Smooth muscle cell of the brain vasculature (primary cell): ENCODE measurements around the gene TAF1A.
"Not testable (repeated sequence)": the region's sequence is repeated elsewhere in the genome, so short reads cannot be mapped to it uniquely, and the experiment has no call there.

Experiments used
- DNase-seq: peaks from one replicate; pipeline ENCODE4 v3.0.0-alpha.2; 2012; ENCODE audit warnings: low read depth, low spot score

TAF1A gene

DNA sequence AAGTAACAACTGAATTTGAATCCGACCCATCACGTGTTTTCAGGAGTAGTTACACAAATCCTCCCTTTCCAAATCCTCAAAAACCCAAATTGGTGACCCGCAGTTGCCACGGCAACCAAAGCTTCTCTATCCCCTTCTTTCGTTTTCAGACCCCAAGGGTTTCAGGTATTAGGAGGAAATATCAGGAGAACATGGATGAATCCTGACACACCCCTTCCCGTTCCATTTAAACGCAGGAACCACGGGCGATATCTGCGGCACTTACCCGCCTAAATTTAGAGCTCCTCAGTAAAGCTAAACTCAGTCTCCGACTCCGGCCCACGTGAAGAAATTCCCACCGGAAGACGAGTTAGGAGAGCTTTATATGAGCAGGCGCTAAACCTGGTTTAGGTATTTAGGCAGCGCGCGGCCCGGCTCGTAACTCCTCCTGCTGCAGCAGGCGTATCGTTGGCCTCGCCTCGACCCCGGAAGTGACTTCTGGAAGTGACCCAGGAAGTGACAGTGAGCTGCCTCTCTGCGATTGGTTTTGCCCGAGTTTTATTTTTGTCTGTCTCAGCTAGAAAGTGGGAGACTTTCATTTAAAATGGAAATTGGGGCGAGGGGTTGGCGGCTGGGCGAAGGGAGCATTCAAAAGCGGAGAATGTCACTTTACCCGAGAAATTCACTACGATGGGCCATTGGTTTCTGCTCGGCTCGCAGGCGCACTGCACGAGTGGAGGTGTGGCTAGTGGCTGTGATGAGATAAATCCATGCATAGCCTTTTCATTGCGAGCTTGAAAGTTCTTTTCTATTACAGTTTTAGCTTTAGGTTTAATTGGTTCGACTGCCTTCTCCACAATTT is at the start of gene TAF1A:
TSS of gene TAF1A (minus strand) at position 472 of the 841 bp plus-strand sequence.
- peak; percentile 37 for DNase-seq

DNA sequence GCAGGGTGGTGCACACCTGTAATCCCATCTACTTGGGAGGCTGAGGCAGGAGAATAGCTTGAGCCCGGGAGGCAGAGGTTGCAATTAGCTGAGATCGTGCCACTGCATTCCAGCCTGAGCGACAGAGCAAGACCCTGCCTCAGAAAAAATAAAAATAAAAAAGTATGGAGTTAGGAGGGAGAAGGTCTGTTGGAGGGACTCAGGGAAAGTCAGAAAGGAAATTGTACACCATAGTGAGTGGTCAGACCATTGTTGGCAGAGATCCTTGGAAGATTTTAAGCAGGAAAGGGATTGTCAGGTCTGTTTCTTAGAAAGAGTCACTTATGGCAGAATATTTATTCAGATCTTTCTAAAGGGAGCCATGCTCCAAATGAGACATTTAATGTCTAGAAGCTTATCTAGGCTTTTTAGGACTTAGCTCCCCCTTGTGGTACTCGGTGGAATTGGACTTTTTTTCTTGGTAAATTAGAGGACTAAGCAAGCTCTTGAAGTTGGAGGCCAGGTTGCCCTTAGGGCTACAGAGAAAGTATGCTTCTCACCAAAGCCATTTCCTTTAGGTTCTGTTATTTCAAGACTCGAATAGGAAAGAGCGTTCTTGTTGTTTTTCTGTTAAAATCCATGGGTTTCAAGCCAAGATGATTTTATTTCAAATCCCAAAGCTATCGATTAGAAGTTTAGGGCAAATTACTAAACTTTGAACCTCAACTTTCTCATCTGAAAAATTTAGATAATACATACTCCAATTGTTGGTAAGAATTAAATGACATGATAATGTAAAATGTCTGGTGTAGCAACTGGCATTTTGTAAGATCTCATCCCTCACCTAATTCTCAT is 44.7 kb upstream of the TAF1A start:
- DNase-seq = peak; percentile 89

DNA sequence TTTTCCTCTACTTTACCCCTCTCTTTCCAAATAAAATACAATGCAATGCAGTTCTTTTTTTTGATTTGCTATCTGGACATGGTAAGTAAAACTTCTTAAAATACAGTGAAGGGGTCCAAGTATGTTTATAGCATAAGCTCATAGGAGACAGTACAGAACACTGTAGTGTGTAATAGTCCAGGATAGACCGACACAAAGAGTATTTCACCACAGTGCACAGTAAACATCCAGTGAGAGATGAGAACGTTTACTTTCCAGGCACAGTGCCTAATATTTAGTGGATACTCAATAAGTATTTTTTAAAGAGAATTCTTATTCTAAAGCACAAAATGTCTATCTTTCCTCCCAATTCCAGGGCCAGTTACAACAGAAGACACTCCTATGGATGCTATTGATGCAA is 43.0 kb upstream of the TAF1A start:
- DNase-seq = no peak

DNA sequence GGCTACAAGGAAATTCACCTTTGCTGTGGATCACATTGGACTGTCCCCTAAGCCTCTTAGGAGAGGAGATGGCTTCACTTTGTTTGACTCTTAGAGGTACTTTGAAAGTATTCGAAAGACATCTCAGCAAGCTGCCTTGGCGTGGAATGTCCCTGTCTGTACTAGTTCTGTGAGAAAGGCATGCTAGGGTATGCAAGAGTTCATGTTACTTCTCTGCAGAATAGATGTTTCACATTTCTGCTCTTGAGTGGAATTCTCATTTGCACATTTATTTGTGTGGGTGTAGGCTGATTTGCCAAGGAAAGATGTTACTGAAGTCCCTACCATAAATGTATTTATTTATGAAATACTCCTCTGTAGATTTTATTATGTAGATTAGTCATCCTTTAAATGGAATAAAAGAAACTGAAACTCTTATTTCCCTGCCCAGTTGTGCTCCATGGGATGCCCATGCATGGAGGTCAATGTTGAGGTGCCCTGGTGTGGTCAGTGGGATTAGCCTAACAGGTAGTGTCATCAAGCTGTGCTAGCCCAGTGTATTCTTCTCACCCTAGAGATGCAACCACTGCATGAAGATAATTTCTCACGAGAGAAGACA is 42.0 kb upstream of the TAF1A start:
- DNase-seq = no peak

DNA sequence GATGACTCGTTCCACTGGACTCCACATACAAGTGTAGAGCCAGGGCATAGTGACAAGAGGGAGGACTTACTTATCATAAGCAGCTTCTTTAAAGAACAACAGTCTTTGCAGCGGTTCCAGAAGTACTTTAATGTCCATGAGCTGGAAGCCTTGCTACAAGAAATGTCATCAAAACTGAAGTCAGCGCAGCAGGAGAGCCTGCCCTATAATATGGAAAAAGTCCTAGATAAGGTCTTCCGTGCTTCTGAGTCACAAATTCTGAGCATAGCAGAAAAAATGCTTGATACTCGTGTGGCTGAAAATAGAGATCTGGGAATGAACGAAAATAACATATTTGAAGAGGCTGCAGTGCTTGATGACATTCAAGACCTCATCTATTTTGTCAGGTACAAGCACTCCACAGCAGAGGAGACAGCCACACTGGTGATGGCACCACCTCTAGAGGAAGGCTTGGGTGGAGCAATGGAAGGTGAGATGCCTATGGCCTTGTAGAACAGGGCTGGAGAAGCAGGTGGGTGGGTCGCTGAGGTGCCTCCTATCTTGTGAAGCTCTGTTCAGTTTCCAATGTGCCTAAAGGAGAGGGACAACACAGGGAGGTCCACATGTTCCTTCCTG is 40.3 kb upstream of the TAF1A start:
- DNase-seq = no peak

DNA sequence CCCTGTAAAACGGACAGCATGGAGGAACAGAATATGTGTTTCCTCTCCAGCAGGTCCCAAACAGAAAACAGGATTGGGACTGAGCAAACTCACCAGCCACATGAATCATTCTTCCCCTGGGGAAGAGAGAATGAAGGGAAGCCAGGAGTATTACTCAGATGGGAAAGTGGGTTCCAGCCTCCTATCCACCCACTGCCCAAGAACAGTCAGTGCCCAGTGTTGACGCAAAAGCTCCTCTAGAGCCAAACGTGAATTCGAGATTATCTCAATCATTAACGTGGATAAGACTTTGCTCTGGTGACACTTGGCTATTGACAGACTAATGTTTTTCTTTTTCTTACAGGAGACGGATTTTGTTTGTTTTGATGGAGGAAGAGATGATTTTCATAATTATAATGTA is 37.5 kb upstream of the TAF1A start:
- DNase-seq = no peak

DNA sequence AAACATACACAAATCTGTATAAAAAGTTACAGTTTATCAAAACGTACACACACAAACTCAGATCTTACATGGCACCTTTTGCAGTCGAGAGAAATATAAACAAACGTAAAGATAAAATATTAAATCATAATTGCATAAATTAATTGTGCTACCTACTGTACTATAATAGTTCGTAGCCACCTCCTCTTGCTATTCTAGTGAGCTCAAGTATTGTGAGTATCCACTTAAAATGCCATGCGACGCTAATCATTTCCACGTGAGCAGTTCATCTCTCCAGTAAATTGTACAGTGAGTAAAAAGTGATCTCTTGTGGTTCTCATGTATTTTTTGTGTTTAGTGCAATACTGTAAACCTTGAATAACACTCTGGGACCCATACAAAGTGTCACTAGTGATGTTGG is 34.5 kb upstream of the TAF1A start:
- DNase-seq = no peak

DNA sequence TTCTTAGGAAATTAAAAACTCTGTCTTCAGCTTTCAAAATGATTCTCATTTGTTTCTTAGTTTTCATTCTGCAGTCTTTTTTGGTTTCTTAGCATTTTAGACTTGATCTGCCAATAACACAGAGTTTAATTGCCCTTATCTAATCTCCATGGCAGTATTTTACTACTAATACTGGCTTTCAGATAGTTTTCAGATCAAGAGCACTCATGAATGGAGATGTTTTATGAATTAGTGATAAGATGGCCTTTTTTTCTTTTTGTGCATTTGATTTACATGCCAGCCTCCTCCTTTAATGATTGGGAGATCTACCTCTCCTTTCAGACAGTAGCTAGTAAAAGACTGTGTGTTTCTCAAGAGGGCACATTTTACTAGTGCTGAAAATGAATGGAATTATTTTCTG is 33.7 kb upstream of the TAF1A start:
- DNase-seq = no peak

DNA sequence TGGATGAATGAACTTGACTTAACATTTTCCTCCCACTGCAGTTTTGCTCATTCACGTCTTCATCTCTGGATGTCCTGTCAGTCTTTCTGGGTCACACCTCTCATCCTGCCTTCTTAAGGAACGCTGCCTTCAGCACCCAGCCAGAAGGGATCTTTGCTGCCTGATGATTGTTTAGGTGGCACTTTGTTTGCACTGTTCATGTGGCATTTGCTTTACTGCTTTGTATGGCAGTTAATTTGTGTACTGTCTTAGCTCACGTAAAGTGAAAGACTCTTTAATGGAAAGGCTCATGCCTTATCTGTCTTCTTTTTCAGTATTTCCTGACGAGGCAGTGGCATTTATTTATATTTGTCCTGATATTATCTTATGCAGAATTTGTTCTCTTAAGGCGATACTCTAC is 33.0 kb upstream of the TAF1A start:
- DNase-seq = no peak

DNA sequence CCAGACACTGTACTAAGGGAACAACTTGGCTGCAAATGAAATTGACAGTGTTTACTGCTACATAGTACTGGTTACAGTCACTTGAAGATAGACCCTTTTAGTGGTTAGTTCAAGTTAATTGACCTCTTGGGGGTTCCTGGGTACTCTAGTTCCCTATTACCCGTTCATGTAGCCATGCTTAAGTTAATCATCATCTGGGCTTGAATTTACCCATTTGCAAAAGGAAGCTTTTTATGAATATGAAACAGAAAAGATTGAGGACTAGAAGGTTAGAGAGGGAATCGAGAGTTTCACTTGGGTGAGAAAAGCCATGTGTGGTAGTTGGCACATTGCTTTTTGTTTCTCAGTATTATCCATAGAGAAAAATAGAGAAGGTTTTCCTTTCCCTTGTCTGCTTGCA is 30.8 kb upstream of the TAF1A start:
- DNase-seq = no peak

DNA sequence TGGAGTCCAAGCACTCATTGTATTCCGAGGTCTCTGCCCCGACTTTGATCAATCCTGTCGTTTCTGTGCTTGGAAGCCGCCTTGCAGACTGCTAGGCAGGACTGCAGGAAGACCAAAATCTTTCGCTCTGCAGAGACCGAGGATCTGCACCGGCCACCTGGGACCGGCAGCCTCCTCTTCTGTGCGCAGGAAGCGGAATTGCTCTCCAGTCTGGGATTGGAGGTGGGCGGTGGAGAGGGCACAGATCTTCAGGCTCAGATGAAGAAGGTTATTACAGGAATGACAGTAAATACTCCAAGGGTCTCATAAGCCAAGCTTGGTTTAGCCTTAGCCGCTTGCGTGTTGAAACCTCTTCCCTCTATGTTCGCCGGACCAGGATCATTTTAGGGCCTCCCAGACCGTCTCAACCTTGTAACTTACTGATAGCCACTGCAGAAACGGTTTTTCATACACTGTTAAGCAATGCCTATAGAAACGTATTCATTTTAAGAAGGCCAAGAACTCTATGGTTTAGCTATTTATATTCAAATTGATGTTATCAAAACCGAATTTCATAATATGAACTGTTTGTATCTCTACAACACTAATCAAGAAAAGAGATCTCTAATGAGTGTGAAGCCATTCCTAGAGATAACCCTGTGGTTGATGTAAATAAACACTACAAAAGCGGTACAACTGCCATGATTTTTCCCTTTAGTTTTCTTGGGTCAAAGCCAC is 29.3 kb upstream of the TAF1A start:
- DNase-seq = no peak

DNA sequence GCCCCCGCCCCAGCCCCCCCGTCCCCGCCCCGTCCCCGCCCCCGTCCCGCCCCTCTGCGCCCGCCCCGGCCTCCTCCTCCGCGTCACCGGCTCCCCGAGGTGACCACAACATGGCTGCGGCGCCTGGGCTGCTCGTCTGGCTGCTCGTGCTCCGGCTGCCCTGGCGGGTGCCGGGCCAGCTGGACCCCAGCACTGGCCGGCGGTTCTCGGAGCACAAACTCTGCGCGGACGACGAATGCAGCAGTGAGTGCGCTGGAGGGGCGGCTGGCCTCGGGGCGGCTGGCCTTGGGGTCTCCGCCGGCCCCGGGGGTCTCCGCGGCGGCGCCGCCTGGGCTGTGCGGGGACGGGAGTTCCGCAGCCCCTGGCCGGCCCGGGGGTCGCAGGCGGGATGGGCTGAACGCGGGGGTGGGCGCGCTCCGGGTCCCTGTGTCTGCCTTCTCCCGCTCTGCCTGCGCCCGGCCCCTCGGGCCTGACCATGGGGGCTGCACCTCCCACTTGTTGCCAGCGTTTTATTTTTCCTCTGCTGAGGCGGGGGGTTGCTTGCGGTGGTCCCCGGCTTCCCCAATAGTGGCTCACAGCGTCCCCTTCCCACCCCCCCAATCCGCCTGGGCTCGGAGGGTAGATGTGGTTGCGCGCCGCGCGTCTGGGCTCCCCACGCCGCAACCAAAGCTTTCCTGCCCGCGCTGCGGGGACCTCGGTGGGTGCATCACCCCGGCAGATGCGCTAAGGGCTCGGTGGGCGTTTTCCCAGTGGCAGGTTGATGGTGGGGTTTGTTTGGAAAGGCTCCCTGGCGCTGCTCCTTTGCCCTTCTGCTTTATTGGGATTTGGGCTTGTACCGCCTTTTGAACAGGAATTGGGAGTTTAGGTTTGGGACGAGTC is 28.5 kb upstream of the TAF1A start, which contains the start of gene MIA3:
TSS of gene MIA3 (plus strand) at position 97 of the 879 bp plus-strand sequence. CDS start at position 111, 14 bp downstream.
- DNase-seq = no peak

DNA sequence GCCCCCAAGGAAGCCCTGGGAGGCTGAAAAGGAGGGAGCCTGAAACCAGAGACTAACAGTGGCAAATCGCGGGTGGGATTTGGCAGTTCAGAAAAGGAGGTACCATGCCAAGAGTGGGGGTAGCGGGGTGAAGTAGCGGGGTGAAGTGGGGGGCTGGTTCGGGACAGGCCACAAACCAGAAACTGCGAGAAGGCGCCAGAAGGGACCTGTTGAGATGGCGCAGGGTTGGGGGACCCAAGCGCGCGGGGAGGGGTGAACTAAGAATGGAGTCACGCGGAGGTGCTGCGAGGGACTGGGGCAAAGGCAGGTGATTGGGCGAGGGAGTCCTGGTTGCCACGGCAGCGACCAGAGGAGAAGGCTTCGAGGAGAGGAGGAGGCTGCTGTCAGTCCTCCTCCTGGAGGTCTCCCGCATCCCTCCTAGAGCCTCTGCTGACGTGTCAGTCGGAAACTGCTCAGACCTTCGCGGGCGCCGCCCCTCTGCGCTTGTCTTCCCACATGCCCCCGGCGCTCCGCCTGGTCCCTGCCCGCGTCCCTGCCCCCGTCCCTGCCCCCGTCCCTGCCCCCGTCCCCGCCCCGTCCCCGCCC is 27.7 kb upstream of the TAF1A start:
- peak; percentile 87 for DNase-seq

DNA sequence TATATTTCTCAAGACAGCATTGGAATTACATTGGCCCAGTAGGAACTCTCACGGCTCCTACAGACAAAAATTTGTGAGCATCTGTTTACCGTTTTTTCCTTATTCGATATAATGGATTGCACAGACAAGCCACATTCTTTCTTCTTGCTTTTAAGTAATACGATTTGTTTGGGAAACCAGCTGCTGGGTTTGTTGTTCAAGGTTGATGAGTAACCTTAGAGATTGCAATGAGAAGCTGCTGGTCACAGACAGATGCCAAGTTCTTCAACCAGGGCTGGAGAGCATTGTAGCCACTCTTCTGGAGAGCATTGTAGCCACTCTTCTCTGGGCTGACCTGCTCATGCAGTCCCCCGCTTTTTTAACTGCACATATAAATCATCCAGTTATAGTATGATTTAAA is 26.8 kb upstream of the TAF1A start:
- DNase-seq = no peak

DNA sequence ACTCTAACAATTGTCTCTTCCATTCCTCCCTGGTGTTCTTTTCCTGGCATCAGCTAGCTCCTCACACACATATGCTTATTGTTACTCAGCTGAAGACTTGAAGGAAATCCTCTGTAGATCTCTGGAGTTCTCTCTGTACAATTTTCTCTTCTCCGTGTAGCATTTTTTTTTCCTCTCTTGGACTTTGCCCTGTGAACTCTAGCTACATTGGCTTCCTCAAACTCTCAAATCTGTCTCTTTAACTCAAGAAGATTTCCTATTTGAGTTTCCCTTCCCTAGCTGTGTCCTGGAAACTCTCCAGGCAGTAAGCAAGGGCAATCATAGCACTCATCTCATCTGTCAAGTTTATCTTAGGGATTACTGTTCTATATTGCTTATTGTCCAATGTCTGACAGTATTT is 23.9 kb upstream of the TAF1A start:
- no peak for DNase-seq

DNA sequence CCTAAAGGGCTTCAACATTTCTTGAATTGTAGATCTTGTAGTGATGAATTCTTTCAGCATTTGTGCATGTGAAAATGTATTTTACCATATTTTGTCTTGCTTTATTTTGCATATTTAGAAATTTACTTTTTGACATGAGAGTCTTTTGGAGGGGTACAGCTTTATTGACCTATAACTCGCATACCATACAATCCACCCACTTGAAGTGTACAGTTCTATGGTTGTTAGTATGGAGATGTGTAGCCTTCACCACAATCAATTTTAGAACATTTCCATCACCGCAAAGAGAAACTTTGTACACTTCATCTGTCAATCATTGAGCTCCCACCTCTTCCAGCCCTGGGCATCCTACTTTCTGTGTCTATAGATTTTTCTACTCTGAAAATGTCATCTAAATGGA is 21.0 kb upstream of the TAF1A start:
- no peak for DNase-seq

DNA sequence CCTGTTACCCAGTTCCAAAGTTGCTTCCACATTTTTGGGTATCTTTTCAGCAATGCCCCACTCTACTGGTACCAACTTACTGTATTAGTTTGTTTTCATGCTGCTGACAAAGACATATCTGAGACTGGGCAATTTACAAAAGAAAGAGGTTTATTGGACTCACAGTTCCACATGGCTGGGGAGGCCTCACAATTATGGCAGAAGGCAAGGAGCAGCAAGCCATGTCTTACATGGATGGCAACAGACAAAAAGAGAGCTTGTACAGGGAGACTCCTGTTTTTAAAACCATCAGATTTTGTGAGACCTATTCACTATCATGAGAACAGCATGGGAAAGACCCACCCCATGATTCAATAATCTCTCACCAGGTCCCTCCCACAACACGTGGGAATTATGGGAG is 19.4 kb upstream of the TAF1A start:
- not testable (repeated sequence) for DNase-seq

DNA sequence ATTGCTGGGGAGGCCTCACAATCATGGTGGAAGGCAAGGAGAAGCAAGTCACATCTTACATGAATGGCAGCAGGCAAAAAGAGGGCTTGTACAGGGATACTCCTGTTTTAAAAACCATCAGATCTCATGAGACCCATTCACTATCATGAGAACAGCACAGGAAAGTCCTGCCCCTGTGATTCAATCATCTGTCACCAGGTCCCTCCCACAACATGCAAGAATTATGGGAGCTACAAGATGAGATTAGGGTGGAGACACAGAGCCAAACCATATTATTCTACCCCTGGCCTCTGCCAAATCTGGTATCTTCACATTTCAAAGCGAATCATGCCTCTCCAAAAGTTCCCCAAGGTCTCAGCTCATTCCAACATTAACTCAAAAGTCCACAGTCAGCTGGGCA is 17.0 kb upstream of the TAF1A start:
- no peak for DNase-seq

DNA sequence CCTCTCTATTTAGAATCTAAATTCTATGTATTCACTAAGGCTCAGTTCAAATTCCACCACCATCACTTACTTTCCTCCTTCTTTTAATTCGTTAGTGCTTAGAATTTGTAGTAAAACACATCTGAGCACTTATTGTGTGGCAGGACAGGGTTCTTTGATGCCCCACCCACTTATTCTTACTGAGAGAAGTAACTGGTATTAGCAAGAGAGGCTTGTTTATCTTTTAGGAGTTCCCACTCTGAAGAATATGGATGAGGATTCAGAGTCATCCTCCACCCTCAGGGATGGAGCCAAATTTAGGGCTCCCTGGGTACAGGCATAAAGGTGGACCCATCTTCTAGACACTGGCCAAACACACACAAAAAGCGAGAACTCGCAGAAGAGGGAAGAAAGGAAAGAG is 11.5 kb upstream of the TAF1A start:
- no peak for DNase-seq

DNA sequence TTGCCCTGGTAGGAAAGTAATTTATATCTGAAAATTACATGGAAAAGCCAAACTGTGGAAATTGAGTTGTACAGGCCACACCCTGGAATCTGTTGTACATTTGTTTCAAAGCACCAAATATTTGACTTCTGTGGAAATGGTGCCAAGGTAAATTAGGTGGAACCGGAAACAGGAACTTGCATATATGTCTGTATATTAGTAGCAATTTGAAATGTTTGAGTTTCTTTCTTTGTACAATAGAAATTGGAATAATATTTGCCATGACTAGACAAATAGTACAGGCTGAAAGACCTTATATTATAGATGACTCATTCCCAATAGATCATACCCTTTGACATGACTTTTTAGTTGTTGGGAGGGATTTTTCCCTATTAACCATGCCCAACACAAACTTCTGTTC is 10.5 kb upstream of the TAF1A start:
- DNase-seq = no peak
